ENCODE results near the gene ICE2. TPM values are rescaled to one million over a fixed set of nuclear protein-coding genes. Genes with fewer than 3 reads are reported as not detected.

ICE2 gene
- polyA plus RNA-seq, 1 of the 3 experiments (the other 2 are of a cell fraction) = 19.0 TPM

- no peak overlapping the region for H2AFZ ChIP-seq (ENCODE audit: low read depth)
- ChIA-PET CTCF (interaction anchor here (1.1 to 1.6 kb wide), 4 partner anchors 11 to 682 kb away, joined by 3 to 4 read pairs (median 3); no protein-coding TSS in a partner anchor), POLR2A (interaction anchor here (0.6 kb wide), 1 partner anchor 9 kb away, joined by 3 read pairs; the partner anchor contains the start of gene ANXA2)
Observed at GRCh38 chr15:60406513-60407414, 72.2 kb downstream of the ICE2 start.

More at GRCh38 chr15:60406513-60407414, 72.2 kb downstream of the ICE2 start:
- Histone ChIP-seq H3K79me2 (ENCODE audit: insufficient read depth) (no peaks in the 10 kb centered on the region), H3K9ac (peak overlapping the region; percentile 50; the same call in 1 of the 2 replicates), H3K4me2 (peak overlapping the region; percentile 61; the same call in 1 of the 2 replicates), H3K27ac (ENCODE audit: low read depth in 2 of 2, low read length in 1 of 2) (peak overlapping the region; percentile 48 to 80; a peak in 3 of 4 replicates), H3K9me2 (no peaks in the 10 kb centered on the region), H4K20me1 (ENCODE audit: insufficient read depth) (no peaks in the 10 kb centered on the region), H3K9me3 (no peaks in the 10 kb centered on the region), H3K36me3 (replicated peaks in 1 of 2; ENCODE audit: control insufficient read depth in 1 of 2, insufficient read depth in 2 of 2, low read length in 1 of 2) (no peaks in the 10 kb centered on the region), H3F3A (replicated peaks; ENCODE audit: insufficient read depth) (peaks cover 27% of the 10 kb centered on the region), H3K4me1 (ENCODE audit: control insufficient read depth in 1 of 2, insufficient read depth in 2 of 2, low read depth in 1 of 2, low read length in 1 of 2) (peaks cover 0 to 38% of the 10 kb centered on the region in 2 experiments; a peak in 2 of 4 replicates), H3K27me3 (ENCODE audit: insufficient read depth) (no peaks in the 10 kb centered on the region), H3K4me3 (ENCODE audit: low read depth in 2 of 2, low read length in 1 of 2) (no peak overlapping the region)
- no peak for TF ChIP-seq ELF1 (IDR thresholded peaks at IDR 0.05)
- TF ChIP-seq FOXM1 (IDR thresholded peaks at IDR 0.05; ENCODE audit: low read depth) = no peak
- no peak for TF ChIP-seq EP300 (IDR thresholded peaks at IDR 0.05; ENCODE audit: borderline replicate concordance in 1 of 2, low read depth in 1 of 2, low read length in 1 of 2)
- TF ChIP-seq RFX5 (IDR thresholded peaks at IDR 0.05; ENCODE audit: low read length) = no peak
- TF ChIP-seq PBX3 (IDR thresholded peaks at IDR 0.05) = no peak
- no peak for TF ChIP-seq FOXJ3 (CRISPR knock-in tag; IDR thresholded peaks at IDR 0.05)
- TF ChIP-seq TEAD4 (IDR thresholded peaks at IDR 0.05; ENCODE audit: borderline replicate concordance, insufficient read depth) = no peak
- no peak for TF ChIP-seq TAF1 (IDR thresholded peaks at IDR 0.05; ENCODE audit: borderline replicate concordance, low read depth, low read length)
- TF ChIP-seq POLR2AphosphoS5 (IDR thresholded peaks at IDR 0.05; ENCODE audit: low read depth, low read length) = no peak
- no peak for TF ChIP-seq JUND (IDR thresholded peaks at IDR 0.05)
- TF ChIP-seq CHD2 (IDR thresholded peaks at IDR 0.05; ENCODE audit: low read length, partially characterized antibody) = no peak
- no peak for TF ChIP-seq RAD21 (IDR thresholded peaks at IDR 0.05; ENCODE audit: low read length)
- no peak for TF ChIP-seq GABPA (IDR thresholded peaks at IDR 0.05; ENCODE audit: low read depth)
- TF ChIP-seq MAX (IDR thresholded peaks at IDR 0.05; ENCODE audit: low read depth) = no peak
- TF ChIP-seq TCF12 (IDR thresholded peaks at IDR 0.05) = no peak
- TF ChIP-seq IRF3 (IDR thresholded peaks at IDR 0.05; ENCODE audit: low read depth, low read length) = no peak
- TF ChIP-seq MEF2A (IDR thresholded peaks at IDR 0.05; ENCODE audit: borderline replicate concordance, low read depth) = no peak
- no peak for TF ChIP-seq RCOR1 (IDR thresholded peaks at IDR 0.05; ENCODE audit: low read length)
- no peak for TF ChIP-seq ZBTB33 (IDR thresholded peaks at IDR 0.05; ENCODE audit: borderline replicate concordance, low read depth)
- TF ChIP-seq YY1 (IDR thresholded peaks at IDR 0.05; ENCODE audit: low read depth) = no peak
- WGBS (ENCODE audit: low lambda C conversion rate) = 69% methylated on average over 2 of the region's 2 CpGs
- DNase-seq = no peak
